Colonic mucosa (tissue), 4 donors: ENCODE results near the gene CBX1. TPM values are rescaled to one million over a fixed set of nuclear protein-coding genes. Genes with fewer than 3 reads are reported as not detected.

Experiments
- DNase-seq: peaks from one replicate; pipeline ENCODE4 v3.0.0-alpha.2; 2020
- H3K27ac ChIP-seq: fragments of 200-600 bp; one replicate; pipeline ENCODE4 v1.8.0; 2021
- H3K27me3 ChIP-seq: fragments of 200-600 bp; one replicate; pipeline ENCODE4 v1.8.0; 2021
- H3K36me3 ChIP-seq: fragments of 200-600 bp; one replicate; pipeline ENCODE4 v1.8.0; 2021
- H3K4me1 ChIP-seq: fragments of 200-600 bp; one replicate; pipeline ENCODE4 v1.8.0; 2021; ENCODE audit warnings: mild to moderate bottlenecking
- H3K4me3 ChIP-seq: fragments of 200-600 bp; one replicate; pipeline ENCODE4 v1.8.0; 2021
- H3K9ac ChIP-seq, 2 donors: one replicate each; pipeline ENCODE4 v1.7.0; 2013; ENCODE audit warnings: control low read depth in 2 of 2, low read depth in 2 of 2, low read length in 2 of 2
- H3K9me3 ChIP-seq: fragments of 200-600 bp; one replicate; pipeline ENCODE4 v1.8.0; 2021
- intact Hi-C: fragments of 100-400 bp; cut with DNase I; formaldehyde crosslinking; loops from one replicate; pipeline ENCODE4 v1.14.1; 2022
- total RNA-seq, 2 donors: library from RNA; stranded (reverse); fragmentation: NEBNext Ultra II Directional in 1 of 2; extraction: Animal tissue kit (Norgen Biotek cat#: 25700) in 1 of 2; gene quantifications; one replicate each; pipeline ENCODE4 v1.2.1, GENCODE V29; 2021
- TF ChIP-seq, protein P1 (sequence below): fragments of 200-600 bp; IDR thresholded peaks from one replicate; pipeline ENCODE4 v1.8.0; 2022; ENCODE audit warnings: antibody characterized with exemption, mild to moderate bottlenecking
- donor health status: healthy.
- donor health status: DM: no; HTN: no; CAD: no.
- donor health status: DM: no; HTN: no; CAD: no.

CBX1 gene
- total RNA-seq, 2 donors from 2014 or later = 32.3 to 53.0 TPM

GRCh38 chr17:48064638-48065037 is 36.6 kb downstream of the CBX1 start:
- no peak overlapping the region for H3K9ac ChIP-seq
- H3K4me3 ChIP-seq = no peak overlapping the region
- no peaks in the 10 kb centered on the region for H3K9me3 ChIP-seq
- intact Hi-C loops = no loop called here
- H3K27me3 ChIP-seq = no peaks in the 10 kb centered on the region
- TF ChIP-seq, protein P1, sequence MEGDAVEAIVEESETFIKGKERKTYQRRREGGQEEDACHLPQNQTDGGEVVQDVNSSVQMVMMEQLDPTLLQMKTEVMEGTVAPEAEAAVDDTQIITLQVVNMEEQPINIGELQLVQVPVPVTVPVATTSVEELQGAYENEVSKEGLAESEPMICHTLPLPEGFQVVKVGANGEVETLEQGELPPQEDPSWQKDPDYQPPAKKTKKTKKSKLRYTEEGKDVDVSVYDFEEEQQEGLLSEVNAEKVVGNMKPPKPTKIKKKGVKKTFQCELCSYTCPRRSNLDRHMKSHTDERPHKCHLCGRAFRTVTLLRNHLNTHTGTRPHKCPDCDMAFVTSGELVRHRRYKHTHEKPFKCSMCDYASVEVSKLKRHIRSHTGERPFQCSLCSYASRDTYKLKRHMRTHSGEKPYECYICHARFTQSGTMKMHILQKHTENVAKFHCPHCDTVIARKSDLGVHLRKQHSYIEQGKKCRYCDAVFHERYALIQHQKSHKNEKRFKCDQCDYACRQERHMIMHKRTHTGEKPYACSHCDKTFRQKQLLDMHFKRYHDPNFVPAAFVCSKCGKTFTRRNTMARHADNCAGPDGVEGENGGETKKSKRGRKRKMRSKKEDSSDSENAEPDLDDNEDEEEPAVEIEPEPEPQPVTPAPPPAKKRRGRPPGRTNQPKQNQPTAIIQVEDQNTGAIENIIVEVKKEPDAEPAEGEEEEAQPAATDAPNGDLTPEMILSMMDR = no peak
- no peaks in the 10 kb centered on the region for H3K36me3 ChIP-seq
- no peak overlapping the region for H3K27ac ChIP-seq
- H3K4me1 ChIP-seq = no peaks in the 10 kb centered on the region
- no peak for DNase-seq

GRCh38 chr17:48062273-48062672 is 39.0 kb downstream of the CBX1 start:
- Histone ChIP-seq H3K27me3 (no peaks in the 10 kb centered on the region), H3K4me3 (no peak overlapping the region), H3K9me3 (no peaks in the 10 kb centered on the region), H3K9ac (no peak overlapping the region), H3K4me1 (no peaks in the 10 kb centered on the region), H3K36me3 (peaks cover 3% of the 10 kb centered on the region), H3K27ac (no peak overlapping the region)
- intact Hi-C loops = no loop called here
- TF ChIP-seq, protein P1 = no peak
- DNase-seq = no peak

DNA sequence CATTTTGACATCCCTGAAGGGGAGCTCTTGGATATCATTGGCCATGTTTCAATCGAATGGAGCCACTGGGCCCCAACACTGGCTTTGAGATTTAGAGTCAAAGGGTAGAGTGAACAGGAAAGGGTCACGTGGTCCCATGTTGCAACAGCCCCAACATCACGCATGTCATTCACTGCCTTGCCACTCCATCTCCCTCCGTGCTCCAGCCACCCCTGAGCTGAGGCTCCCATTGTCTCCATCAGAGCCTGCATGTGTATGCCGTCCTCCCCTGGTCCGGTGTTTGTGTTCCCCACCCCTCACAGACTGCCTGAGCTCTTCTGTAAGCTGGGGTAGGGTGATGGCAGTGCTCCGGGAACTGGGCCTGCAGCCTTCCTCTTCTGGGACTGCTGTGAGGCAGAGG is 41.0 kb downstream of the CBX1 start:
- intact Hi-C loops = no loop called here
- H3K36me3 ChIP-seq = peaks cover 3% of the 10 kb centered on the region

GRCh38 chr17:48059125-48059668 is 42.1 kb downstream of the CBX1 start:
- Histone ChIP-seq H3K27ac (no peak overlapping the region), H3K36me3 (peaks cover 3% of the 10 kb centered on the region), H3K9me3 (no peaks in the 10 kb centered on the region), H3K9ac (no peak overlapping the region), H3K4me3 (no peak overlapping the region), H3K27me3 (no peaks in the 10 kb centered on the region), H3K4me1 (peaks cover 8% of the 10 kb centered on the region)
- DNase-seq = no peak
- intact Hi-C loops = no loop called here
- TF ChIP-seq, protein P1 = no peak

More for the DNA sequence above, 41.0 kb downstream of the CBX1 start:
- no peaks in the 10 kb centered on the region for H3K9me3 ChIP-seq
- no peak overlapping the region for H3K27ac ChIP-seq
- no peak overlapping the region for H3K4me3 ChIP-seq
- no peak for DNase-seq
- no peak overlapping the region for H3K9ac ChIP-seq
- no peaks in the 10 kb centered on the region for H3K27me3 ChIP-seq
- peaks cover 2% of the 10 kb centered on the region for H3K4me1 ChIP-seq
- TF ChIP-seq, protein P1 = no peak

GRCh38 chr17:48058393-48059124 is 42.7 kb downstream of the CBX1 start:
- Histone ChIP-seq H3K27ac (no peak overlapping the region), H3K9me3 (no peaks in the 10 kb centered on the region), H3K27me3 (no peaks in the 10 kb centered on the region), H3K36me3 (peaks cover 3% of the 10 kb centered on the region), H3K4me1 (peaks cover 15% of the 10 kb centered on the region), H3K9ac (no peak overlapping the region), H3K4me3 (no peak overlapping the region)
- TF ChIP-seq, protein P1 = no peak
- intact Hi-C loops = no loop called here
- no peak for DNase-seq
